Loucy (cell line): ENCODE results near the gene EMSY.

Experiments
- H2AFZ ChIP-seq: fragments of 200-600 bp; sonication (generic); 2 replicates; pipeline ENCODE4 v1.6.0; 2016; ENCODE audit warnings: antibody characterized with exemption, mild to moderate bottlenecking, low read length, moderate library complexity
- H3F3A ChIP-seq: fragments of 200-600 bp; 2 replicates; pipeline ENCODE4 v1.6.0; 2016; ENCODE audit warnings: antibody characterized with exemption, low read depth, mild to moderate bottlenecking
- H3K27me3 ChIP-seq: fragments of 200-600 bp; sonication (generic); 2 replicates; pipeline ENCODE4 v1.6.1; 2014; ENCODE audit warnings: low read length, mild to moderate bottlenecking; ENCODE audit not compliant: insufficient read depth, poor library complexity, severe bottlenecking
- H3K36me3 ChIP-seq: fragments of 200-600 bp; sonication (generic); 2 replicates; pipeline ENCODE4 v1.6.1; 2016; ENCODE audit warnings: low read length; ENCODE audit not compliant: insufficient read depth
- H3K4me1 ChIP-seq: fragments of 200-600 bp; sonication (generic); 2 replicates; pipeline ENCODE4 v1.5.1; 2014; ENCODE audit warnings: low read length, mild to moderate bottlenecking; ENCODE audit not compliant: insufficient read depth, poor library complexity, severe bottlenecking
- H3K4me2 ChIP-seq: fragments of 200-600 bp; sonication (generic); 2 replicates; pipeline ENCODE4 v1.6.0; 2014; ENCODE audit warnings: antibody characterized with exemption, low read length, low read depth, mild to moderate bottlenecking; ENCODE audit not compliant: poor library complexity, severe bottlenecking
- H3K4me3 ChIP-seq: fragments of 200-600 bp; sonication (generic); 2 replicates; pipeline ENCODE4 v1.5.1; 2014; ENCODE audit warnings: low read length, mild to moderate bottlenecking, mixed read lengths; ENCODE audit not compliant: poor library complexity, severe bottlenecking
- H3K79me2 ChIP-seq: fragments of 200-600 bp; sonication (generic); 2 replicates; pipeline ENCODE4 v1.6.1; 2014; ENCODE audit warnings: low read length; ENCODE audit not compliant: insufficient read depth
- H3K9ac ChIP-seq: fragments of 200-600 bp; sonication (generic); 2 replicates; pipeline ENCODE4 v1.6.0; 2014; ENCODE audit warnings: mild to moderate bottlenecking, low read depth, low read length, moderate library complexity; ENCODE audit not compliant: poor library complexity, severe bottlenecking
- H3K9me2 ChIP-seq: fragments of 200-600 bp; sonication (generic); replicated peaks from 2 replicates; pipeline ENCODE4 v1.6.1; 2016; ENCODE audit warnings: low read depth, low read length, mixed read lengths
- H3K9me3 ChIP-seq: fragments of 200-600 bp; sonication (generic); 2 replicates; pipeline ENCODE4 v1.6.1; 2014; ENCODE audit warnings: mild to moderate bottlenecking, antibody characterized with exemption, low read length, low read depth; ENCODE audit not compliant: insufficient read depth
- H4K20me1 ChIP-seq: fragments of 200-600 bp; sonication (generic); 2 replicates; pipeline ENCODE4 v1.6.0; 2014; ENCODE audit warnings: antibody characterized with exemption, low read length, mild to moderate bottlenecking; ENCODE audit not compliant: insufficient read depth, poor library complexity, severe bottlenecking
- EZH2phosphoT487 ChIP-seq: fragments of 200-600 bp; IDR thresholded peaks from 2 replicates; pipeline ENCODE4 v1.6.1; 2018; ENCODE audit warnings: antibody characterized with exemption, mild to moderate bottlenecking, moderate library complexity, borderline replicate concordance
- TF ChIP-seq, protein P1 (sequence below): fragments of 200-600 bp; sonication (generic); conservative IDR thresholded peaks from 2 replicates; pipeline ENCODE4 v1.5.1; 2014; ENCODE audit warnings: mild to moderate bottlenecking, antibody characterized with exemption, low read length

EMSY gene

GRCh38 chr11:76599041-76600013, 154.5 kb downstream of the EMSY start:
- Histone ChIP-seq H3K4me3 (no peak overlapping the region), H3F3A (no peaks in the 10 kb centered on the region), H3K4me1 (peaks cover 8% of the 10 kb centered on the region), H2AFZ (no peak overlapping the region), H3K9me2 (no peaks in the 10 kb centered on the region), H3K79me2 (no peaks in the 10 kb centered on the region), H3K36me3 (no peaks in the 10 kb centered on the region), H4K20me1 (no peaks in the 10 kb centered on the region), H3K4me2 (no peak overlapping the region), H3K9me3 (no peaks in the 10 kb centered on the region), H3K27me3 (no peaks in the 10 kb centered on the region), H3K9ac (no peak overlapping the region)
- no peak for TF ChIP-seq EZH2phosphoT487
- TF ChIP-seq, protein P1, sequence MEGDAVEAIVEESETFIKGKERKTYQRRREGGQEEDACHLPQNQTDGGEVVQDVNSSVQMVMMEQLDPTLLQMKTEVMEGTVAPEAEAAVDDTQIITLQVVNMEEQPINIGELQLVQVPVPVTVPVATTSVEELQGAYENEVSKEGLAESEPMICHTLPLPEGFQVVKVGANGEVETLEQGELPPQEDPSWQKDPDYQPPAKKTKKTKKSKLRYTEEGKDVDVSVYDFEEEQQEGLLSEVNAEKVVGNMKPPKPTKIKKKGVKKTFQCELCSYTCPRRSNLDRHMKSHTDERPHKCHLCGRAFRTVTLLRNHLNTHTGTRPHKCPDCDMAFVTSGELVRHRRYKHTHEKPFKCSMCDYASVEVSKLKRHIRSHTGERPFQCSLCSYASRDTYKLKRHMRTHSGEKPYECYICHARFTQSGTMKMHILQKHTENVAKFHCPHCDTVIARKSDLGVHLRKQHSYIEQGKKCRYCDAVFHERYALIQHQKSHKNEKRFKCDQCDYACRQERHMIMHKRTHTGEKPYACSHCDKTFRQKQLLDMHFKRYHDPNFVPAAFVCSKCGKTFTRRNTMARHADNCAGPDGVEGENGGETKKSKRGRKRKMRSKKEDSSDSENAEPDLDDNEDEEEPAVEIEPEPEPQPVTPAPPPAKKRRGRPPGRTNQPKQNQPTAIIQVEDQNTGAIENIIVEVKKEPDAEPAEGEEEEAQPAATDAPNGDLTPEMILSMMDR, result no peak

DNA sequence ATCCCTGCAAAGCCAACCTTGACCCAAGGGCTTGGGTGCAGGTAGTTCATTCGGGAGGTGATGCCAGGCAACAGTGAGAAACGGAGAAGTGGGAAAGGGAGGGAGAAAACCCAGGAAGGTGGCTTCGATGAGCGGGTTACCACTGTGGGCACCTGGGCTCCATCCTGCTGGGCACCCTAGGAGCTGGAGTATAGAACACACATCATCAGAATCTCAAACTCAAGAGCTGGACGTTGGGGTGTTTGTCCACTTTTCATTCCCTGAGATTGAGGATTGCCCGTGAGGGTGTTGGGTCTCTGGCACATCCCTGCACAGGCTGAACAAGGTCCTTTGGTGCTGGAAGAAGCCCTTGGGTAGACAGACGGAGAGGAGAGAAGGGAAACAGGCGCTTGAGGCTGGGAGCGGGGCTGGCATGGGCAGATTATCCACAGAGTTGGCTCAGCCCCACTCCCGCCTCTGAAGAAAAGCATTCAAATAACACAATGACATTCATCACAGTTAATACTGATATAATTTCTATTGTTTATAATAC, 155.4 kb downstream of the EMSY start:
- Histone ChIP-seq H4K20me1 (no peaks in the 10 kb centered on the region), H3K4me3 (no peak overlapping the region), H3K4me2 (no peak overlapping the region), H3F3A (no peaks in the 10 kb centered on the region), H3K79me2 (no peaks in the 10 kb centered on the region), H2AFZ (no peak overlapping the region), H3K4me1 (peaks cover 8% of the 10 kb centered on the region), H3K27me3 (no peaks in the 10 kb centered on the region), H3K36me3 (no peaks in the 10 kb centered on the region), H3K9me2 (no peaks in the 10 kb centered on the region), H3K9me3 (no peaks in the 10 kb centered on the region), H3K9ac (no peak overlapping the region)
- TF ChIP-seq, protein P1, result no peak
- TF ChIP-seq EZH2phosphoT487, result no peak

DNA sequence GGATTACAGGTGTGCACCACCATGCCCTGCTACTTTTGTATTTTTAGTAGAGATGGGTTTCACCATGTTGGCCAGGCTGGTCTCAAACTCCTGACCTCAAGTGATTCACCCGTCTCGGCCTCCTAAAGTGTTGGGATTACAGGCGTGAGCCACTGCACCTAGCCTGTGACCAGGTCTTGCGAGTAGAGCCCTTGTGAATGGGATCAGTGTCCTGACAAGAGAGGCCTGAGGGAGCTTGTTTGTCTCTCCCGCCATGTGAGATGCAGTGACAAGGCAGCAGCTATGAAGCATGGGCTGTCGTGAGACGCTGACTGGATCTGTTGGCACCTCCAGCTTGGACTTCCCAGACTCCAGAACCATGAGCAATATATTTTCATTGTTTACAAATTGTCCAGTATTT, 156.5 kb downstream of the EMSY start:
- no peaks in the 10 kb centered on the region for H3K9me3 ChIP-seq
- H2AFZ ChIP-seq, result no peak overlapping the region
- no peaks in the 10 kb centered on the region for H3K27me3 ChIP-seq
- H3K9ac ChIP-seq, result no peak overlapping the region
- TF ChIP-seq, protein P1, result no peak
- no peak for TF ChIP-seq EZH2phosphoT487
- no peaks in the 10 kb centered on the region for H3K36me3 ChIP-seq
- H3F3A ChIP-seq, result no peaks in the 10 kb centered on the region
- H3K4me3 ChIP-seq, result no peak overlapping the region
- no peaks in the 10 kb centered on the region for H3K79me2 ChIP-seq
- no peaks in the 10 kb centered on the region for H3K9me2 ChIP-seq
- H3K4me2 ChIP-seq, result no peak overlapping the region
- peaks cover 8% of the 10 kb centered on the region for H3K4me1 ChIP-seq
- no peaks in the 10 kb centered on the region for H4K20me1 ChIP-seq
